Tibial artery (tissue), 4 donors: ENCODE measurements around the gene CDADC1.

Experiments used
- DNase-seq, 2 donors: peaks; one replicate each; pipeline ENCODE4 v3.0.0-alpha.2; 2019
- H3K27ac ChIP-seq, 2 donors: fragments of 200-600 bp; sonication (generic) in 1 of 2; 1 replicate in 1 of 2; 2 replicates in 1 of 2; pipeline ENCODE4 v1.5.1; 2018 to 2019; ENCODE audit warnings: mild to moderate bottlenecking in 1 of 2
- H3K27me3 ChIP-seq, 2 donors: fragments of 200-600 bp; sonication (generic) in 1 of 2; one replicate each; pipeline versions ENCODE4 v1.5.1 to v1.6.0; 2016 to 2019
- H3K36me3 ChIP-seq, 3 donors: fragments of 200-600 bp; sonication (generic) in 2 of 3; one replicate each; pipeline ENCODE4 v1.5.1; 2016 to 2019; ENCODE audit warnings: mild to moderate bottlenecking in 2 of 3
- H3K4me1 ChIP-seq, 4 donors: fragments of 200-600 bp; sonication (generic) in 2 of 4; 1 replicate in 3 of 4; 2 replicates in 1 of 4; pipeline ENCODE4 v1.5.1; 2016 to 2019
- H3K4me3 ChIP-seq, 2 donors: fragments of 200-600 bp; sonication (generic) in 1 of 2; 1 replicate in 1 of 2; 2 replicates in 1 of 2; pipeline ENCODE4 v1.5.1; 2018 to 2019; ENCODE audit warnings: mild to moderate bottlenecking in 2 of 2
- H3K9me3 ChIP-seq, 3 donors: fragments of 200-600 bp; sonication (generic) in 1 of 3; one replicate each; pipeline ENCODE4 v1.5.1; 2016 to 2019
- CTCF ChIP-seq, 2 experiments: fragments of 200-600 bp in 1 of 2; fragments of 450-650 bp in 1 of 2; IDR thresholded peaks; one replicate each; pipeline ENCODE4 v1.5.1; 2017 to 2019; ENCODE audit warnings: antibody characterized with exemption in 2 of 2, mild to moderate bottlenecking in 1 of 2, moderate library complexity in 1 of 2
- intact Hi-C: fragments of 100-400 bp; cut with DNase I; formaldehyde crosslinking; loops from one replicate; pipeline ENCODE4 v1.15.0; 2023; ENCODE audit warnings: low total_unique reads

Gene CDADC1

DNA sequence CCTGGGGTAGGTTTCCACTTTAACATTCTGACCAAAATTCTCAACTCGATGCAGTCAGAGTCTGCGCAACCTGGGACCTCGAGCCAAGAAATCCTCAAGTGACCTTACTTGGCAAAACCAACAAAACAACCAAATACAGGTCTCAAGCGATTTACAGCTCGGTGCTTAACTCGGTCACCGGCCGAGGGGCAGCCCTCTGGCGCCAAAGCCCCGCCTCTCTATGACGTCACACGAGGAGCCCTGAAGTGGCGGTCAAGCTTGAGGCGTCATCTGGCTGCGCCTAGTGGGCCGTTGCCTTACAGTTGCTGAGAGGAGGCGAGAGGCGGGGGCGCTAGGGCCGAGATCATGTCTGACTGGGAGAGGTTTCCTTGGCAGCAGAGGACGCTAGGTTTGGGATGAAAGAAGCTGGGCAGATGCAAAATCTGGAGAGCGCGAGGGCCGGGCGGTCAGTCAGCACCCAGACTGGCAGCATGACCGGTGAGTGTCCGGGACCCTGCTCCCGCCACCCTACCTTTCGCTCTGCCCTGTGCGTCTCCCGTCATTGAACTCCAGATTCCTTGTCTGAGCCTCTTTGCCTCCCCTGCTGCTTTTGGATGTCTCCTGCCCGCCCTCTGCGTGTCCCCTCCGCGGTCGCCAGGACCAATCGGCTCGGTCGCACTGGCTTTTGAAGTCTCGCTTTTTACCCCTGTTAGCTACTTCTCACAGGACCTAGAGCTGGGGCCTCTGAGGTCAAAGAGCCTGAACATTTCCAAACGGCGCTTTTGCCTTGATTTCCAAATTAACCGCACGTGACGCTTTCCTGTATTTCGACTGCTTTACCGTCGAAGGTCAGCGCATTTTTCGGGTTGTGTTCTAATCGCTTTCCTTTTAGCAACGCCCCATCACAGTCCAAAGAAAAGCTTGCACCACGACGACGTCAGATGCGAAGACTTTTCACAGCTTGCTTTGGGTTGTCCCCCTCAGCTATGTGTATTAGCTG, at the start of gene CDADC1:
TSS of gene CDADC1 (plus strand) at position 283 of the 979 bp plus-strand sequence. CDS start at position 396, 113 bp downstream.
- Histone ChIP-seq H3K9me3 (no peaks in the 10 kb centered on the region), H3K27me3 (no peaks in the 10 kb centered on the region), H3K27ac (peak within 1 kb of the TSS; percentile 91 to 93), H3K36me3 (peaks cover 0 to 4% (median 0%) of the 10 kb centered on the region in 3 donors), H3K4me1 (peaks cover 0 to 20% (median 13%) of the 10 kb centered on the region in 4 donors), H3K4me3 (peak within 1 kb of the TSS; percentile 84 to 91)
- peak; percentile 97 to 98 for DNase-seq
- no peak for TF ChIP-seq CTCF (IDR thresholded peaks at IDR 0.05)
- intact Hi-C loops = loop anchor here (10.0 kb wide), 1 partner anchor 273 kb away; the partner anchor contains the start of gene FNDC3A

GRCh38 chr13:49206641-49207040, 41.1 kb upstream of the CDADC1 start:
- Histone ChIP-seq H3K27ac (no peak overlapping the region), H3K4me1 (no peaks in the 10 kb centered on the region), H3K36me3 (peaks cover 51 to 77% (median 63%) of the 10 kb centered on the region in 3 donors), H3K27me3 (no peaks in the 10 kb centered on the region), H3K9me3 (no peaks in the 10 kb centered on the region), H3K4me3 (no peak overlapping the region)
- intact Hi-C loops = no loop called here
- DNase-seq = no peak
- no peak for TF ChIP-seq CTCF (IDR thresholded peaks at IDR 0.05)

DNA sequence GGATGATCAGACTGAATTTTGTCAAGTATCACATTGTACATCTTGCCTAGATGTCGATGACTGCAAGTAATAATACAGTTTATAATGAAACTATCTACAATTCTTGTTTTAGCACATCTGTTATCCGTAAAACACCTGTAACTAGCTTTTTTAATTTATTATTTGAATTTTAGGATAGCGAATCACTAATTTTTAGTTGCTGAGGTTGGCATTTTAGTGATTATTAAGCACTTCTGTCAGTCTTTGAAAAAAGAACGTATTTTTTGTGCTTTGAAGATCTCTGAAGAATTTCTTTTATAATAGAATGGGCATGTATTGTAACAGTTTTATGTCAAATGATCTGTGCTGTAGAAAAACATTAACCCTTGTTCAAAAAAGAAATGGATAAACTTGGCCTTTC, 39.1 kb upstream of the CDADC1 start:
- Histone ChIP-seq H3K27me3 (no peaks in the 10 kb centered on the region), H3K9me3 (no peaks in the 10 kb centered on the region), H3K4me3 (no peak overlapping the region), H3K36me3 (peaks cover 31 to 57% (median 45%) of the 10 kb centered on the region in 3 donors), H3K4me1 (no peaks in the 10 kb centered on the region), H3K27ac (no peak overlapping the region)
- intact Hi-C loops = no loop called here
- no peak for DNase-seq
- TF ChIP-seq CTCF (IDR thresholded peaks at IDR 0.05) = no peak

DNA sequence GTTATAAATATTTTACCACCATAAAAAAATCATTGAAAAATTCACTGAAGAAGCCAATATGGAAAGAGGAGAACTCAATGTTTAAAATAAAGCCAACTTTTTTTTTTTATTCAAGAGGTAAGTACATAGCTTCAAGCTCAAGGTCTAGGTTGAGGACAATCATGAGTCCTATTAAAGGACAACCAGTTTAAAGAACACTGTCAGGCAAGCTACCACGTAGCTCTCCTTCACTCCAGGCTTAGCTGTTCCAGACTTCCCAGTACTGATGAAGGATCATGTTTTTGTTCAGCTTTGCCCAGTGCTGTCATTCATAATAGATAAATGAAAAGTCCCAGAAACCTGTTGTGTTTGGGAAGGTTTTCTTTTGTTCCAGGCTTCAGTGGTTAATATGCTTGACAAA, 37.6 kb upstream of the CDADC1 start:
- Histone ChIP-seq H3K9me3 (no peaks in the 10 kb centered on the region), H3K27me3 (no peaks in the 10 kb centered on the region), H3K27ac (no peak overlapping the region), H3K4me3 (no peak overlapping the region), H3K4me1 (no peaks in the 10 kb centered on the region), H3K36me3 (peaks cover 19 to 48% (median 34%) of the 10 kb centered on the region in 3 donors)
- intact Hi-C loops = no loop called here
- no peak for TF ChIP-seq CTCF (IDR thresholded peaks at IDR 0.05)
- DNase-seq = no peak

GRCh38 chr13:49210669-49211068, 37.1 kb upstream of the CDADC1 start:
- Histone ChIP-seq H3K27ac (no peak overlapping the region), H3K4me1 (no peaks in the 10 kb centered on the region), H3K4me3 (no peak overlapping the region), H3K36me3 (peaks cover 19 to 47% (median 30%) of the 10 kb centered on the region in 3 donors), H3K27me3 (no peaks in the 10 kb centered on the region), H3K9me3 (no peaks in the 10 kb centered on the region)
- intact Hi-C loops = no loop called here
- no peak for TF ChIP-seq CTCF (IDR thresholded peaks at IDR 0.05)
- DNase-seq = no peak
